Daoy (cell line): ENCODE data around the gene PARP12. TPM values are rescaled to one million over a fixed set of nuclear protein-coding genes. Genes with fewer than 3 reads are reported as not detected.

ENCODE experiments used
- DNase-seq: peaks from one replicate; pipeline ENCODE4 v3.0.0-alpha.2; 2015; ENCODE audit warnings: low read depth
- total RNA-seq: library from RNA; depleted of rRNA; stranded (reverse); fragments of >200 nt; shearing (Covaris generic); gene quantifications from 2 replicates; pipeline ENCODE4 v1.2.3, GENCODE V29; 2014

PARP12 gene
- total RNA-seq, 1 experiment from 2014 or later = 22.8 TPM

DNA sequence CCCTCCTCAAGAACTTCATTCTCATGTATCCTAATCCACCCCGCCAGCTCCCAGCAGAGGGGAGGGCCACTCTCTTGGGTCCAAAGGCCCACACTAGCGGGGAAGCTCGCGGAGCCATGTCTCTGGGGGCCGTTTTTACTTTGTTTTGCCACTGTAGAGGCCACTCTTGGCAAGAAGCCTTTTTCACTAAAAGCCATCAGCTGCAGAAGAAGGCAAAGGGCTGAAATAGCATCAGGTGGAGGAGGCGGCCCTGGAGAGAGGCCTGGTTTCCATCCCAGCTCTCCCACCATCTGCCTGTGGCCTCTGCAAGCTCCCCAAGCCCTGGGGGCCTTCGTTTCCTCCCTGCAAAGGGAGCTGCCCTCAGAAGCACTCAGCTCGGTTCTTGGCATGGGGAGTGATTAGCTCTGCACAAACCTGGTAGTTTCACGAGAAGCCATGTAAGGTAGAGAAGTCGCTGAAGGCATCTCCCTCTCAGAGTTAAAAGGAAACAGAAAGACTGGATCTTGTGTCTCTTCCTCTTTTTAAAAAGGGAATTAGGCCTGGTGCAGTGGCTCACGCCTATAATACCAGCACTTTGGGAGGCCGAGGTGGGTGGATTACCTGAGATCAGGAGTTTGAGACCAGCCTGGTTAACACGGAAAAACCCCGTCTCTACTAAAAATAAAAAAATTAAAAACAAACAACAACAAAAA is 70.3 kb downstream of the PARP12 start:
- DNase-seq = no peak

DNA sequence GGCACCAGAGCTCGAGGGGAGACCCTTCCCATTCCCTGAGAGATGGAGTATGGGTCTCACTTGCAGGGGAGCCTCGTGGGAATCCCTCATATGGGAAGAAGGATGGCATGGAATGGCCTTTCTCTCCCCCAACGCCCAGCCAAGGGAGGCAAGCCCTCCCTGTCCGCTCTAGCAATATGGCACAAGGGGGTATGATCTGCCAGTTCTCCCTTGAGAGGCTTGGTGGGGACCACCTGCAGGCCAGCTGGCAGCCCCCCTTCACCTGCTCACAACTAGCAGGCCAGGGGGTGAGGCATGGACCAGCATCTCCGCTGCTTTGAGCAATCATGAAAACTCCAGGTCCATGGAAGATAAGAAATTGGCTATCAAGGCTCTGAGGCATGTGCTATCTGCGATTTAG is 70.8 kb downstream of the PARP12 start:
- no peak for DNase-seq

DNA sequence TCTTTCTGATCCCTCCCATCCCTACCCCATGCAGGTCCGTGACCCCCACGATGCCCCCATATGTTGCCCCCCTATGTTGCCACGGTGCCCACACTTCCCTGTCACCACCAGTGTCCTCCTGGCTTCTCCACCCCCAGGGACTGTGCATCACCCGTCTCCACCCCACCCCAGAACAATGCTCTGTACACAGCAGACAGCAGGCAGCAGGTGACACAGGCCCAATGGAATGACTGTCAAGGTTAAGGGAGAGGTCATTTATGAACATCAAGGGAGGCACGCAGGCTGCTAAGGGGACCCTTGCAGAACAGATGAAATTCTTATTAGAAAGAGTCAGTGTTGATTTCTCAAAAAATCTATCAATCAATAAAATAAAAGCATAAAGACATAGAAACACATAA is 71.5 kb downstream of the PARP12 start:
- DNase-seq = no peak

DNA sequence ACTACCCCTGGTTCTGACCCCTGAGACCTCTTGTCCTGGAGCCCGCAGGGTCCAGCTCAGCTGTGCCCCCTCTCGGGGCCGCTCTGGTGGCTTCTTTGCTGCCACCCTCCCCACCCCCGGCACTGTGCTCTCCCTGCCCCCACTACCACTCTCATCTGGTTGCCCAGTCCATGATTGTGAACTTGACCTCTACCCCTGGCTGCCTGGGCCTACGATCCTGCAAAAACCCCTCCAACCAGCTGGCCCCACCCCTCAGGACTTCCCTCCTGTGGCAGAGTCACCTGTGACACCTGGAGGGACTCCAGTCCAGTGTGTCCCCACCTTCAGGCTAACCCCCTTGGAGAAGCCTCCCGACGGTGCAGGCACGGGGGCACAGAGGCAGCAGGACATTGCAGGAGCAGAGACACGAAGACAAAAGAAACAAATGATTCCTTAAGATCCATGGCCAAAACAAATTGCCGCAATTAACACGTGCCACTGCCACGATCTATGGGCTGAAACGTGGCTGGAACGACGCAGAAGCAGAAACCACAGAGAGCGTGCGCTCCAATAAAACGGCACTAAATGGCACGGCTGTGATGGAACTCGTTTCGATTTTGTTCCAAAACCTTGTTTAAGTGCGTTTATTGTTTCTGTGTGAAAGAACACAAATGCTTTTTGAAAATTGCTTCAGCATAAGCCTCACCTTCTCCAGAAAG is 72.0 kb downstream of the PARP12 start:
- no peak for DNase-seq

DNA sequence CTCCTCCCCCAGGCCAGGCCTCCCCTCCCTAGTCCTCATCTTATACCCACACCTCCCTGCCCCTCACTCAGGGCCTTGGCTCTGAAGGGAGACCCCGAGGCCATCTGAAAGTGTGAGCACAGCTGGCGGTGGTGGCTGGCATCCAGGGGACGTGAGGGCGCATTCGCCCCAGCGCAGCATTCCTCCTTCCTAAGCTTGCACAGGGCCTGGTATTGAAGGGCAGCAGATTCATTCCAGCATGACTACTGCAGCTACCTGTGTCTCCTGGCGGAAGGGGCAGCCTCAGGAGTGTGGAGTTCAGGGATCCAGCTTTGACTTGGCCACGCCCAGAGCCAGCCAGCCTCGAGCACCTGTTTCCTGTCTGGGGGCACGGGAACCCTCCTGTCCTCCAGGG is 72.6 kb downstream of the PARP12 start:
- DNase-seq = no peak

DNA sequence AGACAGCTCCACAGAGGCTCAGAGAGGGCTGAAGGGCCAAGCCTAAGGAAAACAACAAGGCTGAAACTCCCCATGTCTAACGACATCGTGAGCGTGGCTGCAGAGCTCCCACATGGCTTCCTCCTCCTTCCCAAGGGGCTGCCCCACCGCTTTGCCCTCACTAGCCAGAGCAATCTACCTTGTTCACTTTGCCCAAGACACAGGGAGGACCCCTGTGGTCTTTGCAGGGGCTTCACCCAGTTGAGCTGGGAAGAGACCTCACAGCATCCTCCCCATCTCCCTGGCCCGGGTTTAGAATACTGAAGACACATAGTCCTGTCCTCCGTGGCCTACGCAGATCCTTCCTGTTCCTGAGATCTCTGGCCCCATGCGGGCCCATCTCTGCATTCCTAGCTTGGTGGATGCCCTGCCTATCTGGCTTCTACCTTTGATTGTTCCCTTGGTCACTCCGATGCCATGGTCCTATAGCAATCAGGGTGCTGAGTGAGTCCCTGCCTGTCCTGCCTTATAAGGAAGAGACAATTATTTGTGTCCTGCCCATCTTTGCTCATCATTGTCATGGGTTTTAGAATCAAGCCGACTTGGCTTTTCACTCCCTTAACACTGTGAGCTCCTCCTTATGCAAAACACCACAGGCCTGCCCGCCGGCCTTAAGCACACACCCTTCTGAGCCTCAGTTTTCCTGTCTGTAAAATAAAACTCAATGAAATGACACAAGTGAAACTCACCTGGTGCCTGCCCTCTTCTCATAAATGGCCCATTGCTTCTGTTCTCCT is 73.2 kb downstream of the PARP12 start:
- no peak for DNase-seq

DNA sequence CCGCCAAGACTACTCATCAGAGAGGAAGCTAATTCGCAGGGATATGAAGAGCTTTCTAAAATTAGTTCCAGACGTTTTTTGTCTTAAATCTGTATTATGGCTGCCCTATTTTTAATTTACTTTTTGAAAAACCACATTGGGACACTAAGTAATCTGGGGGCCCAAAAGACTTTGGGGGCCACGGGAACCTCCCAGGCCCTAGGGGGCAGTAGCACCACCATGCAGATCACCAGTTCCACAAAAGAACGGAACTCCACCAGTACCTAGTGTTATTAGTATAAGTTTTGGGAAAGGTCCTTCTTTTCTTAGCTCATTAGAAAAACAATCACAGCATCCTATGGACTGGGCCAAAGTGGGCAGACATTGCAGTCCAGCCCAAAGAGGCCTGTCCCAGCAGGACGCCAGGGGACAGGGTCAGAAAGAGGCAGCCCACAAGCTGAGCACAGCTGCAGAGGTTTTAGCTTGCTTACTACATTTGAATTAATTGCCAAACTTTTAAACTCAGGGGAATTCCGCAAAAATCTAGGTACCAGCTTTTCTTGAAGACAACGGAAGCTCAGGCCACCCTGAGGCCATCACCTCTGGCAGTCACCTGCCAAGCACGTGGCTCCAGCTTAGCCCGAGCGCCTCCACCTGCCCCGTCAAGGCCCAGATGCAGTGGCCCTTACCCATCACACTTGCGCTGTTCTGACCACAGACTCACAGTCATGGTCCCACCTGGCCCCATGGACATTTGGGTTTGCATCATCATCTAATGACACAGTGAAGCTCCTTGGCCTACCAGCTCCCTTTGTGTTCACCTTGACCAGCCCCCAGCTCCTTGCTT is 74.8 kb downstream of the PARP12 start:
- DNase-seq = no peak

DNA sequence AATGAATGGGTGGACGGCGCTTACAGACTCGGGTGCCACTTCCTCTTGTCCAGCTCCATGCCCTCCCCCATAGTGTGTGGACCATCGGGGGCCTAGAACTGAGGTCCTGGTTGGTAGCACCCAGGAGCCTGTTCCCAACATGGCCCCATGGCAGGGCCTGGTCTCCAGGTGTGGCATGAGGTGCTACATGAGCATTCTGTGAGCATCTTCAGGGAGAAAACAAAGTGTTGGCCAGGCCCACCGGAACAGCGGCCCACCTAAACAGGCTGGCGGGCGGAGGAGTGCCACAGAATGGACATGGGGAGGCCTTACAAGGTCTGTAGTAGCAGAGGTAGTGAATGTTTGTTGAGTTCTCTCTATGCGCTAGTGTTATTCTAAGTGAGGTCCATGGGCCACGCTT is 76.9 kb downstream of the PARP12 start:
- no peak for DNase-seq

DNA sequence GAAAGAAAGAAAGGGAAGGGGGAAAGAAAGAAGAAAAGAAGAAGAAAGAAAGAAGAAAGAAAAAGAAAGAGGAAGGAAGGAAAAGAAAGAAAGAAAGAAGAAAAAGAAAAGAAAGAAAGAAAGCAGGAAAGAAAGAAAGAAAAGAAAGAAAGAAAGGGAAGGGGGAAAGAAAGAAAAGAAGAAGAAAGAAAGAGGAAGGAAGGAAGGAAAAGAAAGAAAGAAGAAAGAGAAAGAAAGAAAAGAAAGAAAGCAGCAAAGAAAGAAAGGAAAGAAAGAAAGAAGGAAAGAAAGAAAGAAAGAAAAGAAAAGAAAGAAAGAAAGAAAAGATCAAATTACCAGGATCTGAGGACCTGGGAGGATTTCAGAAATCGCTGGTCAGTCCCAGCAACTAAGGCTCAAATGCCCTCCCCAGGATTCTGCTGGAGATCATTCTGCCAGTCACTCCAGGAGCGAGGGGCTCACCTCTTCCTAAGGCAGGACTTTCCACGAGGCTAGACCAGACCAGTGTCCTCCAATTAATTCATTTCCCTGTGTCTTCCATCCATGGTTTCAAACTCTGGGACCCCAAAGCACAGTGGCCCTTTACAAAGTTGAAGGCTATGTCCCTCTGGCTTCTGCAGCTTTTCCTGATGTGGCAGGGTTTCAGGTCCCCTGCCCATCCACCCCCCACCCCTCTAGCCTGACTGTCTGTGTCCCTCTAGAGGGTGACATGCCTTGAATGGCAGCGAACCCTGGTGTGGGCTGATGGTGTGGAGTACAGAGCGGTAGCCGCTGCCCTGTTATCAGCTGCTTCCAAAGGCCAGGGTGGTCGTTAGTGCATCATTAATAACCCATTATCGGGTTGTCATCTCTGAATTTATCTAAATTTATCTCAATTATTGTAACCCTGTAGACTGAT is 77.9 kb downstream of the PARP12 start:
- no peak for DNase-seq

DNA sequence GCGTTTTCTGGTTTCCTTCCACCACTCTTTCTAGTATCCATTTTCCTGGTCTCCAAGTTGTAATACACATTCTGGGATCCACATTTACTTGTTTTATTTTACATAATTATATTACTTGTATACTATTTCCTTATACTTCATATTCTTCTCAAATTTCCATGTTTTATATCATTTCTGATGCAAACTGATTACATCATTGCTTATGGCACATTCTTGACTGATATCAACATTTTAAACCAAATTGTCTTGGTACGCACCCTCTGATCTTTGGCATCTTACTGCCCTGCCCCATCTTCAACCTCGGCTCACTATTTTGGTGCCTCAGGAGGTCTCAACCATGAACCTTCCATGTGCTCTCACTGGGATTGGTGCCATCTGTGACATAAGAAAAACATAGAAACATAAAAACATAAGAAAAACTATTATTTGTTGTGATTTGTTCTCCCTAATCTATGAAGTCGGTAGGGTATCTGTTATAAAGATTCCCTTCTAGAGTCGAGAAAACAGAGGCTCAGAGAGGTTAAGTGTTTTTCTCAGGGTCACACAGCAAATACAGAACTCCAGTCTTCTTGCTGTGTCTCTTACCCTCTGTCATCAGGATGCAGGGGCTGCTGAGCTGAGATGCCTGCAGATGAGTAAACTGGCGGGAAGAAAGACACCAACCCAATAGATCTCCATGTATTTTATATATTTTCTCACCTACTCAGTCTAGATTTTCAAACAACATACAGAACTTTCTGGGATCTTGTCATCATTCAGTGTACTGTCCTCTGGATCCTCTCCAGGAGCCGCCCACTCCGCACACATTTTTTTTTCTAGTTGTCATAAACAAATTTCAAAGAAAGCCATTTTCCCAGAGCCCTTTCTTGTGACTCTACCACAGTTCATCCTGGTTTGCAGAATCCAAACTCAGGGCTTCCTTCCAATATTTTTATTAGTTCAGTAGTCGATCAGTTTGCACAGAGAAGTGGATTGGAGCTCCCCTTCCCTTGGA is 79.5 kb downstream of the PARP12 start:
- no peak for DNase-seq

DNA sequence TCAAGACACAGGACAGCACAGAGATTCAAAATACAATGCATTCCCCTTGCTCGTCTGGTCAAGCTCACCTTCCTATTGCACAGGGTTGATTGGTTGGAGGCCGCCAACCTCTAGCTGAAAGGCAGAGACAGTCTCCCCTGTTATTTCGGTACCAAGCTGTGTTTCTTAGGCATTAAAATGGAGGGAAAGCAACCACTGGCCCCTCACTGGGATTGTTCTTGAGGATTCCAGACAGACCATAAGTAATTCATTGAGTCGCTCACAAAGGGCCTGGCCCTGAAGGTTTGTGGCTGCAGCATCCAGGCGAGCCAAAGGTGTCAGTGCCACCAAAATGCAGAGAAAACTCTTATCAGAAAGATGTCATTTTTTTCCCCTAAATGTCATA is 81.2 kb downstream of the PARP12 start:
- no peak for DNase-seq

DNA sequence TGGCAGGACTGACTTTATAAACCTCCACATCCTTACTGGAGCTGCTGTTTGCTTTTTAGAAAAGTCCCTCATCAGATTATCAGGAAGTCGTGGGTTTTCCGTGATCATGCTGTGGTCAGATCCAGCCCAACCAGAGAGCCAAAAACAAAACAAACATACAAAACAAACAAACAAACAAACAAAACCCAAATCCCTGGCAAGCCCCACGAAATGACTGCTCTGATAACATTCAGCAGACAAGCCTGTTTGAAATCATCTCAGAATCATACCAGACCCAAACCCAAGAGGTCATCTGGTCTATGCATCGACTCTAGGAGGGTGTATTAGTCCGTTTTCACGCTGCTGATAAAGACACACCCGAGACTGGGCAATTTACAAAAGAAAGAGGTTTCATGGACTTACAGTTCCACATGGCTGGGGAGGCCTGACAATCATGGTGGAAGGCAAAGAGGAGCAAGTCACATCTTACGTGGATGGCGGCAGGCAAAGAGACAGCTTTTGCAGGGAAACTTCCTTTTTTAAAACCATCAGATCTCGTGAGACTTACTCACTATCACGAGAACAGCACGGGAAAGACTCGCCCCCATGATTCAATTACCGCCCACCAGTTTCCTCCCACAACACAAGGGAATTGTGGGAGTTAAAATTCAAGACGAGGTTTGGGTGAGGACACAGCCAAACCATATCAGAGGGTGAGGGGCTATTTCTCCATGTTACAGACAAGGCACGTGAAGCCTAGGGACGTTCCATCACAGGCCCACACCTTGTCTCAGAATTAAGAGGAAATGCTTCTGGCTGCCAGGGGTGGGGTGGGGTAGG is 85.7 kb downstream of the PARP12 start:
- no peak for DNase-seq

DNA sequence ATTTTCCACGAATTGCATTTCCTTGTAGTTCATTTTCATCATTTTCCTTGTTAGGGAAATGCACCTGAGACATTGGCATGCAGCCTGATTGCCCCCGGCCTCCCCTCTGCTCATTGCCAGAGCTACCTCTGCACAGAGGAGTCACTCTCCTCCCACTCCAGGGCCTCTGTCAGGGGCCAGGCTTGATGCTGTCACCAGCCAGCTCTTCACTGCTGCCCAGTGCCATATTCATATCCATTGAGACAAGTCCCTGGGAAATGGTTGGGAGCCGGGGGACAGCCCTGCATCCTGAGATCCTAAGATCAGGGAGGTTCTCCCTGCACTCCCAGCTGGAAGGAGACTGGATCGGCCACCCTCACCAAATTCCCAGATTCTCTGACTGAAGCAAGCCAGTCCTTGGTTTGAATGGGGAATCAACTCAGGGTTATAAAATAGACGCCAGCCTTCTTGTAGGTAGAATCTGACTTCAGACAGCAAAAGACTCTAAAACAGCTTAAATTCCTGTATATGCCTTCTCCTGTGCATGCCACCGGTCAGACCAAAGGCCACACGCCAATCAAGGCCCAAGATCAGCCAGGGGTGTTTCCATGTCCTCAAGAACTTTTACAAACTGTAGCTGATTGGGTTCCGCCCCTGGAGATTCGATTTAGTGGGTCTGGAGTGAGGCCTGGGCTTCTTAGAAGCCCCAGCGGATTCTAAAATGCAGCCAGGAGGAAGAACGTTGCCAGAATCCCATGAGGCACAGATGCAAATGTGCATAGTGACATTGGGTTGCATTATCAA is 86.5 kb downstream of the PARP12 start:
- no peak for DNase-seq

DNA sequence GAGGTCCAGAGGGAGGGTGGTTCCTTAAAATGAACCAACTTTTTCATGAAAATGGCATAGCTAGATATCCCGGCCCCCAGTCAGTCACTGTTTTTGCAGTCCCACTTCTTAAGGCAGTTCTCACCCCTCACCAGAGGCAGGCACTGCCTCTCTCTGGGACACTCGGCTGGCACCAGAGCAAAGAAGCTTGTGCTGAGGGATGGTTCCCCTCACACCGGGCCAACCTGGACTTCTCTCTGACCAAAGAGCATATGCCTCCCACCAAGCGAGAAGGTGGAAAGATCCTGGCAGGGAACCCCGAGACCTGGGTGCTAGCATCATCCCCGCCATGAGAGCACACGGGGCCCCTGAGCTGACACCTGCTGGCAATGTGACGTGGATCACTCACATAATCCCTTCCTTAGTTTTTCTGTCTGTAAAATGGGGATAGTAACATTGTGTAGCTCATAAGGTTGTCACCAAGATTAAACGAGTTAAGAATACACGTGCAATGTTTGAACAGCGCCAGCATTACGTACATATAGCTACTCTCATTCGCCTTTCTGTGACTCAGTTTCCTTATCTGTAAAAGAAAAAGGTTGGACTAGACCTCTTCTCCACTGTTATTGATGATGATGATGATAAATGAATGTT is 88.5 kb downstream of the PARP12 start:
- no peak for DNase-seq
